Right hindlimb (tissue), 1 donor: ENCODE measurements around the gene C17orf100.
"Not testable (repeated sequence)": the region's sequence is repeated elsewhere in the genome, so short reads cannot be mapped to it uniquely, and the experiment has no call there.

ENCODE experiments used
- DNase-seq: peaks from one replicate; pipeline ENCODE4 v3.0.0-alpha.2; 2018

Gene C17orf100

DNA sequence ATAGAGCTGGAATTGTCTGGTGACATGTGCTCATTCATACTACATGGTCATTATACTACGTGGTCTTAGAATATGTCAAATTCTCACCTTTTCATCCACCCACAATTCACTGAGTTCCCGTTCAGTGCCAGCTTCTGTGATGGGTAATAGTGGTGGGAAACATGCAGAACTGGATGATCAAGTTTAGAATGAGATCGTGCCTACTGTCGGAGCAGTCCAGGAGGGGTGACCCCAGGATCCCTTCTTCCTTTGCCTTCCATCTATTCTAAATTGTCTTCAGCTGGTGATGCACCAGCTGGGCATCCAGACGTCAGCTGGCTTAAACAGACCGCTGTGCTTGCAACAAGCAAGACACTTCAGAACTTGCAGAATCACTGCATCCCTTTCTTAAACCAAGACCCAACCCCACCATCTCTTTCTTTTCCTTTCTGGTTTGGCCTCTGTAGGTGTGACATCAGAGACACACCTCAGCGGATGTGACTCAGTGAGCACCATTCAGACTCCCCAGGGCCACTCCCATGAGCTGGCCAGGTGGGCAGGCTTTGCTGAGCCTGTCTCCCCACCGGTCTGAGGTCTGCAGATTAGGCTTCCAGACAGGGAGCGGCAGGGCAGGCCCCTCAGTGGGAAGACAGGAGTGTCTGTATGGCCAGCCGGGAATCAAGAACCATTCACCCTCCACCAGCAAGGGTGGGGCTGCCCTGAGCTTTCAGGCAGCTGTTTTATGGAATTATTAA lies 18.1 kb downstream of the C17orf100 start:
- DNase-seq: no peak

DNA sequence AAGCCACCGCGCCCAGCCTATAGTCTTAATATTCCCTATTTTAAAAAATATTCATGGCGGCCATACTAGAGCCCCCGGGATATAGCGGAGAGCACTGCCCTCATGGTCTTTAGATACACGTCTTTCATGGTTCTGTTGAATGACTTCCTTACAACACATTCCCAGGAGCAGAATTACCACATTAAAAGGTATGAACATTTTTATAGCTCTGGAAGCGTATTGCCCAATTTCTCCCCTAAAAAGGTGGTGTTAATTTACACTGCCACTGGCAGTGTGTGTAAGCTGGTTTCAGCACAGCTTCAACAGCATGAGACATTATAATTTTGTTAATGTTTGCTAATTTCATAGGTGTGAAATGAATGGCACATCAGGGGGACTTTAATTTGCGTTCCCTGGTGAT lies 19.0 kb downstream of the C17orf100 start:
- DNase-seq: no peak

DNA sequence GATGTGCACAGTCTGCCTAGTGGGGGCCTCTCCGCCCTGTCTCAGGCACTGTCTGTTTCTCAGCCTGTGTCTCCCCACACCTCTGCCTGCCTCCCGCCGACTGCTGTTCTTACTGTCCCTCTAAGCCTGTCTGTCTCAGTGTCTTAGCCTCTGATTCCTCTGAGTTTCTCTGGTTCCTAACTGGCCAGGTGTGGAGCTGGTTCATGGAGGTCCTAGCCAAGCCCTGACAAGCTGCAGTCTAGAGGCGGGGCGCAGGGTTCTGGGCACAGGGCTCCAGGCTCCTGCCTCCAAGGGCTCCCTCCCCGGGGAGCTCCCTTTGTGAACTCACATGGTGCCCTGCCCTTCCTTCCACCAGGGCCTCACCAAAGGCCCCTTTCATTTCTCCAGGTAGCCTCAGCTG lies 19.4 kb downstream of the C17orf100 start:
- no peak for DNase-seq

DNA sequence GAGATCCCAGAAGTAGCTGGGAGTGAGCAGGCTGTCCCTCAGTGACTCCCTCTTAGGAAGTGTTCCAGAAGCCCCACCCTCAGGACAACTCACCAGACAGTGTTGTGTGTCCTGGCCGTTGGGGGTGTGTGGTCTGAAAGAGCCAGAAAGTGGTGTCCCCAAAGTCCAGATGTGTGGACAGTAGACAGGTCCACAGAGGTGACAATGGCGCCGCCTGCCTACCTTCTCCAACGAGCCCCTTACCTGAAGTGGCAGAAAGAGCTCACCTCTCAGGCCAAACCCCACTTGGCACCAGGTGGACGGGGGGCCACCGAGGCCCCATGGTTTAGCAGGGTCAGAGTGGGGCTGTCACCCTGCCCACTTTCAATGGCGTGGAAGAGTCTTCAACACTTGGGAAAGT lies 19.9 kb downstream of the C17orf100 start:
- no peak for DNase-seq

DNA sequence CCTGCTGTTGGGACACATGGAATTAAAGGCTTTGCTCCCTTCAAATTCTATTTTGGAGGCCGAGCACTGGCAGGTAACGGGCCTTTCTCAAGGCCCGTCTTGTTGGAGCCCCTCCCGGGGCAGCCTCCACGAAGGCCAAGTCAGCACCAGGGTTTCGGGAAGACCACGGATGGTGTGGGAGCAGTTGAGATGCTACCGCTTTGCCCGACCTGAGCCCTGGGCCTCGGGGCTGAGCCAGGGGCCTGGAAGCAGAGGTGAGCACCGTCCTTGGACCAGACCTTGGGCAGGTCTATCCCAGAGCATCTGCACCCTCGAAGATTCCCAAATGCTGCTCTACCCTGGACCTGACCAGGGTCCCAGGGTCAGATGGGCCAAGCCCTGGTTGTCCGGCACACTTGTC lies 23.0 kb downstream of the C17orf100 start:
- no peak for DNase-seq

DNA sequence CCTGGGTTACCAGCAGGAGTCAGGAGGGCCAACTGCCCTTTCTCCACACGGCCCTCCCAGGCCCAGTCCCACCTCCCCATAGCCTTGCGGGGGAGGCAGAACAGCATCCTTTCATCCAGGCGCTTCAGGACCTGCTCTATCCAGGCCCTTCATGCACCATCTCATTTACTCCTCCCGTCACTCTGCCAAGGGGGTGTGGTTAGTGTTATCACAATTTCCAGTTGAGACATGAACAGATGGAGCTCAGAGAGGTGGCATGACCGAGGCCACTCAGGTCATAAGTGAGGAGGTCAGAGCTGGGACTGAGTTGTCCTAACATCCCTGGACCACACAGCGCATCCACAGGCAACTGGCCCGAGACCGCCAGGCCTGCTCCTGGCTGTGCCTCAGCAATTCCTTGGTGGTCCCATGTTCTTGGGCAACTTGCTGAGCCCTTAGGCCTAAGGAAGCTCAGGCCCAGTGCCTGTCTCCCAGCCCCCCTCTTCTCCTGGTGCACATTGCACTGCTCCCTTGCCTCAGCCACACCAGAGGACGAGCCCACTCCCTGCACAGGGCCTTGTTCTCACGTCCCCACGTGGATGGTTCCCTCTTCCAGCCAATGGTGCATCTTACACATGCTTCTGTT lies 23.8 kb downstream of the C17orf100 start:
- DNase-seq: no peak

DNA sequence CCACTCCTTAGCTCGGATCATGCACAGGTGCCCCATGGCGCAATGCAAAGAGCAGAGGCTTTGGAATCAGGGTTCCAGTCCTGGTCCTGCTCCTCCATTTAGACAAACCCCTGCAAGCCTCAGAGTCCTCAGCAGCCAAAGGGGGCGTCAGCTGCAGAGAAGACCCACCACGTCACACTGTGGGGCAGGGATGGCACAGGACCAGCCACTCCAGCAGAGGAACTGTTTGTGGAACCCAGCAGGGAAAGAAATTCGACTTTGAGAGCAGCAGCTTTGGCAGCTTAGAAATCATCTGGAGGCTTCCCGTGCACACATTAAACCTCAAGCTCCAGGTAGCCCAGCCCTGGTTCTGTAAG lies 25.2 kb downstream of the C17orf100 start:
- no peak for DNase-seq

DNA sequence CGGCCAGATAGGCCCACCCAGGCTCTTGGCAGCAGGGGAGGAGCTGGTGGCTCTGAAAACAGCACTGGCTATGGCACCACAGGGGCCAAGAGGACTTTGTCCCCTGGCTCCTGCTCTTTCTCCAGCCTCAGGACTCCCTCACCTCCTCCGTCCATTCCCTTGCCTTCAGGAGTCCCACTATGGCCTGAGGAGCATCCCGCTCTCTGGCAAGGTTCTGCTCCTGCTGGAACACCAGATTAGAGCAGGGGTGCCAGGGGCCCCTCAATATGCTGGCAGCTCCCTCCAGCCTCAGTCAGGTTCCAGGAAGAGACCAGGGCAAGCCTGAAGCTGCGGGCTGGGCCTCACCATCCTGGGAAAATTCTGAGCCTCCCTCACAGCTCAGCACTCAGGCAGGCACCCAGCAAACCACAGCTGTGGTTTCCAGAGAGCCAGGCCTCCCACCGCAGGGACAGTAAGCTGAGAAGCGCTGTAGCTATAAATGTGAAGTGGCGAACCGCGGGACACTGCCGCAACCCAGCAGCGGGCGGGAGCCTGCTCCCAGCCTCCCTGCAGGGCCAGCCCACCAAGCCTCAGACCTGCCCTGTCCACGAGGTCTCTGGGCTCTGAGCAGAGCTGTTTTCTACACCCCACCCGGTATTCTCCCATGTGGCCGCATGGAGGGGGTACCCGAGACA lies 25.7 kb downstream of the C17orf100 start:
- peak; percentile 76 for DNase-seq

DNA sequence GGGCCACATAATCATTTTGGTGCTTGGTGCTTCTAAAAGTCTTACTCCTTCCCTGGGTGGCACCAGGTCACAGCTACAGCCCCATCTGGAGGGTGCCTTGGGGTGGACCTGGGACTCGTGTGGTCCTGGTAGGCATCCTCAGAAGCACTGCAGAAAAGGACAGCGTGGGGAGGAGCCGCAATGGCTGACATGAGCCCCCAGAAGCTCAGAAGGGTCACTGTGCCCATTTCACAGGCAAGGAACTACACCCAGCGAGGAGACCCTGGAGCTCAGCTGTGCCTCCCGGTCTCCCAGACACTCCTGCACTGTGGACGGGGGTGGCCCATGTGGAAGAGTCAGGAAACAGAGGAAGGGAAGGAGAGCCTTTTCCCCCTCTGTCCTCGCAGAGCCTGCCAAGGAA lies 26.4 kb downstream of the C17orf100 start:
- DNase-seq: no peak

DNA sequence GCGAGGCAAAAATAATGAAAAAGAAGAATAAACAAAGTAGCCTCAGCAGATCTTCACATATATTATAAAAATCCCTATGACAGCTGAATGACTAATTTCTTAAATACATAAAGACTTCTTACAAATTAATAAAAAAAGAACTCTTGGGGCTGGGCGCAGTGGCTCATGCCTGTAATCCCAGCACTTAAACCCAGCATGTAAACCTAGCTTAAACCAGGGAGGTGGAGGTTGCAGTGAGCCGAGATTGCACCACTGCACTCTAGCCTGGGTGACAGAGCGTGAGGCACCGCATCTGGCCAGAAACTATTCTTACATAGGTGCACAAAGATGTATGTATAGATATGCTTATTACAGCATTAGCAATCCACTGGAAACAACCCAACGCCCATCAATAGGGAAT lies 27.7 kb downstream of the C17orf100 start:
- DNase-seq: no peak

DNA sequence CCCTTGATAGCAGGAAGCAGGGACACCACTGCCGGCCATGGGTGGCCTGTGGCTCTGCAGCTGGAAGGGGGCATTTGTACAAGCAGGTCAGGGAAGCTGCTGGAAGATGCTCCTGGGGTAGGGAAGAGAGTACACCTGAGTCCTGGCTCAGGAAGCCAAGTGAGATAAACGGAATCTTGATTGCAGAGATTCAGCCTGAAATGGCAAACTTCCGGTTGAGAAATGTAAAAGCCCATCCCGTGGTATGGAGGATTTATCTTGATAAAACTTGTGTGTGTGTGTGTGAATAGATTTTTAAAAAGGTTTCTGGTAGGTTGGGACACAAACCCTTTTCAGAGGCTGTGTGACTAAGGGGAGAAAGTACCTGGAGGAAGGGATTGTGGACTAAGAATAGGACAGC lies 29.6 kb downstream of the C17orf100 start:
- DNase-seq: no peak

DNA sequence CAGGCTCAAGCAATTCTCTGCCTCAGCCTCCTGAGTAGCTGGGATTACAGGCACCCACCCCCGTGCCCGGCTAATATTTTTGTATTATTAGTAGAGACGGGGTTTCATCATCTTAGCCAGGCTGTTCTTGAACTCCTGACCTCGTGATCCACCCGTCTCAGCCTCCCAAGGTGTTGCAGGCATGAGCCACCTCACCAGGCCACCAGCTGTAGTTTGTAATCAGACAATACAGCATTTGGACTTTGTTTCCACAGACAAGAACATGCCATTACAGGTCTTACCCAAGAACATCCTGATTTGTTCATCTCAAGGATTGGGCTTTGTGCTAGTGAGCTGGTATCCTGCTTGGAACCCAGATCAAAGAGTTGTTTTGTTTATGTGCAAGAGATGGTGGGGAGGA lies 30.1 kb downstream of the C17orf100 start:
- DNase-seq: no peak

DNA sequence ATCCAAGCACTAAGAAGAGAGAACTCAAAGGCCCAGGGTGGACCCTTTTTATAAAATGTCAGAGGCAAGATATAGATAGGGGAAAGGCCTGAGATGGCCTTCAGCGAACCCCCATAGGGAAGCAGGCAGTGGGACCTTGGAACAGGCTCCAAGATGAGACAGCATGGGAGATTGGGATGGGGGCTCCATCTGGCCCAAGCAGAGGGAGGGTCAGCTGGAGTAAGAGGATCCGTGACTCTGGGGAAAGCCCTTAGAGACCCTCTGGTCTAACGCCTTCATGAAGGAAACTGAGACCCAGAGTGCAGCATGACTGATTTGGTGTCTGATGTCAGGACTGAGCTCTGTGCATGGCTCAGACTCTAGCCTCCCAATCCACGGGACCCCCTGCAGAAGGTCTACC lies 30.8 kb downstream of the C17orf100 start:
- no peak for DNase-seq

DNA sequence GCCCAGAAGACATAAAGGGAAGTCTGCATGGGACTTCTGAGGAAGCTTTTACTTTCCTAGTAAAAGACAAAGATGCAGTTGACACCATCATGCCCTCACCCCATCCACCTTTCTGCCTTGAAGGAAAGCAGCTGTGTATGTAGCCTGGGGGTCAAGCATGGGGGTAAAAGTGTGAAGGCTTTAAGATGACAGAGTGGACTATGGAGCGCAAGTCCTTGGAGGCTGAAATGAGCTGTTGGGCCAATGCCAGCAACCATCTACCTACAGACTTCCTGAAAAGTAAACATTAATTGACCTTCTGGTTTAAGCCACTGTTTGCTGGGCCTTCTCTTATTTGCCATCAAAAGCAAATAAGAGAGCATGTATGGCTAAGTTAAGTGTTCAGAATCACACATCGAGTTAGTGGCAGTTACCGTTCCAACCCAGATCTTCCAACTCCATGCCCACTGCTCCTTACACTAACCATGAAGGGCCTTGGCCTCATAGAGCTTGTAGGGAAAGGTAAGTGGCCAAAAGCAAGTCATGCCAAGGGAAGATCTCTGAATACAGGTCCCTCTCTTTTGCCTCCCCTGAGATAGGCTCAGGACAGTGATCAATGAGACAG lies 31.6 kb downstream of the C17orf100 start:
- DNase-seq: no peak

DNA sequence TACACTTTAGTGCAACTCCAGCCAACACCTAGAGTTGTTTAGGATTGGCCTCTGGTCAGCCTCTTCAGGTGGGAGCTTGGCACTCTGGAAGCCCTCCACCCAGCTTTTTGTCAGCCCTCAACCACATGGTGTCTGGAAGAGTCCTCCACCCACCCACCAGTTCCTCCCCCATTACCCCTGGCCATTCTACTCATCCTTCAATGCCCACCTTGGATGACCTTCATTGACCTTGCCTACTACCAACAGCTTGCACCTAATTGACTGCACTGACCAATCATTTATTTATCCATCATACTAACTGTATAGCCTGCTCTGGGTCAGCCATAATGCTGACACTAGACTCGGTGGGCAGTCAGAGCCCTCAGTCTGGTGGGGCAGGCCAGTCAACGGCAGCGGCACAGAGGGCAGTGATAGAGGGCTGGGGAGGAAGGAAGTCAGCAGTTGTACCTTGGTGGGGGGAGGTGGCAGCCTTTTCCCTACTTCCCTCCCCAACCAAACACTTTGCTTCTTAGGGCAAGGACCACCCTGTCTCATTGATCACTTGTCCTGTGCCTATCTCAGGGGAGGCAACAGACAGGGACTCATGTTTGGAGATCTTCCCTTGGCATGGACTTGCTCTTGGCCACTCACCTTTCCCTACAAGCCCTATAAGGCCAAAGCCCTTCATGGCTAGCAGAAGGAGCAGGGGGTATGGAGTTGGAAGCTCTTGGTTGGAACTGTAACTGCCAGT lies 32.3 kb downstream of the C17orf100 start:
- no peak for DNase-seq

DNA sequence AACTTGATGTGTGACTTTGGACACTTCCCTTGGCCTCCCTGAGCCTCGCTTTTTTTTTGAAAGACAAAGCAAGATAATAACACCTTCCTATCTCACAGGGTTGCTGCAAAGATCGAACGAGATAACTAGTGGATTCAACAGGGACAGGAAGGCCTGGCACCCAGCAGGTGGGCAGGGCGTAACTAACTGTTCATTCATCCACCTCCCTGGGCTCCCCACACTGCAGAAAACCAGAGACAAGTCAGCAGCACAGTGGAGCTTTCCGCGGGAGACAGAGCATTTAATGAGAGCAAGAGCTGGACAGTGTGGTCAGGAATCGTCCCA lies 32.9 kb downstream of the C17orf100 start:
- no peak for DNase-seq

DNA sequence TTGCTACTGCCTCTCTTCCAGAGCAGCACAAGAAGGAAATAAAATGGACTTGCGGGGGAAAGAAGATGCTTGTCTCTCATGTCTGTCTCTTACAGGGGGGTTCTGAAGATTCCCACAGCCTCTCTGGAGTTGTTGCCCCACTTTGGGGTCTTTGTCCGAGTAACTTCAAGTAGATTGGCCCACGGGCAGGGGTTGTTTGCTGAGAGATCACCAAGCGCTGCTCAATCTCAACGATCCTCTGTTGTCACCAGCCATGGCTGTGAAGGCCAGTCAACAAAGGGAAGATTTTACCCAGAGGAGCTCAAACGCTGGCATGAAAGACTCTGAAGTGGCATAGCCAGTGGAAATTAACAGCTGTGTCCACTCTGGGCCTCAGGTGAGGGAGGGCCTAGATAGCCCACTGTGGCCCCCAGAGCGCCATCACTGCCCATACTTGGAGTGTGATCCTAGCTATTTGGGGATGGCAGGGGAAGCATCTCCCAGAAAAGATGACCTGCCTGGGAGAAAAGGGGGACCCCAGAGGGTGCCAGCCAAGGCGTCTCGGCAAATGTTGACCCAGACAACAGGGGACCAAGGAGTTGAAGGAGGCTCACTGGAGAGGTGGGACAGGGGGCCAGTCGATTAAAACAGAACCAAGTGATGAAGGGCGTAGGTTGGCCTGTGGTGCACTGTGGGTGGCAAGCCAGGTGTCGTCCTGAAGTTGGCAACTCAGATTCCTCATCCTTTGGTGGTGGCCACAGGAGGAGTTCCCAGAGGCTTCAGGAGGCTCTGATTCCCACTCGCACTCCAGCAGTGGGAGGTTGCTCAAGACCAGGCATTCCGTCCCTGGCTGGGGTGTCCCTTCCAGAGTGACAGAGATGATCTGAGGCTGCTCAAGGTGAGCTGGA lies 33.6 kb downstream of the C17orf100 start:
- no peak for DNase-seq

DNA sequence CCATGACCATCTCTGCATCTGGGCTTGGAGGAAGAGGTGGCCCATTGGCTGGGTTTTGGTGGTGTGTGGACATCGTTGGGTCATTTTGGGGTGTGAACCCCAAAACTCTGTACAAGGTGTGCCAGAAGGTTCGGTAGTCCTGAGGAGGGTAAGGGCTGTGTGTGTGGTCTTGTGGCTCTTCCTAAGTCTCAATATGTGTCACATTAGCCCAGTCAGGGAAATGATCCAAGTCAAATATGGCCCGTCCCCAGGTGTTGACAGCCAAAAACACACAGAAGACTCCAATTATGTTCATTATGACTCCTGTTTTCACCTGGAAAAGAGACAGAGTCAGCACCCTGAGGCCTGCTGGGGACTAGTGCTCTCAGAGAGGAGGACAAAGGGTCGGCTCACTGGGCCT lies 34.5 kb downstream of the C17orf100 start:
- no peak for DNase-seq

DNA sequence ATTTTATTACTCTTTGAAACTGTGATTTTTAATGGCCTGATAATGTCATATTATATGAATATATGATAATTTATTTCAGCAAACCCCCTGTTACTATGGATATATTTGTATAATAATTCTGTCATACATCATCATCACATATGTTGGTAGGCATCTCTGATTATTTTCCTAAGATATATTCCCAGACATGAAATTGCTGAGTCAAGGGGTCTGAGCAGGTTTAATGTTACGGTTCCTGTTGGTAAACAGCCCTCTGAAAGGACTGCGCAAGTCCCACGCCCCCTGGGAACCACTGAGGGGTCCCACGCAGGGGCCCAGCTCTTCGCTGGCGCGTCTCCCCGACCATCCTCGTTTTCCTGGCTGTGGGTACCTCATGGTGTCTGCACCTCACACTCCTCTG lies 37.4 kb downstream of the C17orf100 start:
- no peak for DNase-seq

DNA sequence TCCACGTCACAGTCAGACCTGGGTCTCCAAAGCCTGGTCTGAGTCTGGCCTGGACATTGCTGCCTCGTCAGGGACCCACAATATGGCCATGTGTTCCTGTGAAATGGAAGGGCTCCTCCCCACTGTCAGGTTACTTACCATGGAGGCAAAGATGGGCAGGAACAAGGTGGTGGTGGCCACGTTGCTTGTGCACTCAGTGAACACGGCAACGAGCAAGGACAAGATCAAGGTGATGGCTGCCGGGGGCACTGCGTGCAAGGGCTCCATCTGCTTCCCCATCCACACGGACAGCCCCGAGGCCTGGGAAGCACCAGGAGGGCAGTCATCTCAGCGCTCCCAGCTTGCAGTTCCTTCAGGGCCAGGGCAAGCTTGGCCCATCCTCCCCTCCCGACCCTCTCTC lies 39.1 kb downstream of the C17orf100 start:
- no peak for DNase-seq

DNA sequence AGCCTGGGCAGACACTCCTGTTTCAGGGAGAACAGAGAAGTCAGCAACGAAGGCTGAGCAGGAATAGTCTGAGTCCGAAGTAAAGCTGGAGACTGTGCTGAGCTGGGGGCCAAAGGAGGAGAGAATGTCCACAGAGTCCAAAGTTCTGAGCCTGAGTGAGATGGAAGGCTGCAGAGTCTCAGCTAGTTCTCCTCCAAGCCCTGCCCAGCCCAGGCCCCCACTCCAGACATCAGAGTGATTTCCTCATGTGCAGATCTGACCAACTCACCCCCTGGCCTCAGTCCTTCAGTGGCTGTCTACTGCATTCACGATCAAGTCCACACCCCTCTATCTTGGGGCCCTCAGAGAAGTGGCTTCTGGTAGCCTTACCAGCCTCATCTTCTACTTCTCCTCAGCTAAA lies 40.0 kb downstream of the C17orf100 start:
- no peak for DNase-seq

DNA sequence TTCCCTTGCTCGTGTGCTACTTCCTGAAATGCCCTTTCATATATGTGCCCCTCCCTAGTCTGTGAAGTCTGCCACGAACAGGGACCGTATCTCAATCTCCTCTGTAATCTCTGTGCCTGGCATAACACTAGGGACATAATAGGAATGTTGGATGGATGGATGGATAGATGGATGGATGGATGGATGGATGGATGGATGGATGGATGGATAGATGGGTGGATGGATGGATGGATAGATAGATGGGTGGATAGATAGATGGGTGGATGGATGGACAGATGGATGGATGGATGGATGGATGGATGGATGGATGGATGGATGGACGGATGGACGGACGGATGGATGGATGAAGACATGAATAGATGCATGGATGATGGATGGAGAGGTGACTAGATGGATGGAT lies 40.4 kb downstream of the C17orf100 start:
- not testable (repeated sequence) for DNase-seq
